Endothelial cell of umbilical vein (primary cell): ENCODE data around the gene CFI. TPM values are rescaled to one million over a fixed set of nuclear protein-coding genes. Genes with fewer than 3 reads are reported as not detected.

ENCODE experiments used
- BruUV-seq: library from RNA; stranded (reverse); fragments of 400-500 nt; replicated peaks from 2 replicates; lab custom pipeline; 2021; lab: Mats Ljungman, UMichigan
- CTCF ChIA-PET: fragments of 300-600, 350-600 bp; sonication (Branson Sonifier 250); formaldehyde crosslinking; loops from one replicate; lab custom pipeline; 2021; ENCODE audit warnings: antibody characterized with exemption, inconsistent platforms; lab: Charles Lee
- POLR2A ChIA-PET: fragments of 300-600, 350-600 bp; sonication (Branson Sonifier 250); formaldehyde crosslinking; loops from one replicate; lab custom pipeline; 2021; ENCODE audit warnings: antibody characterized with exemption, inconsistent platforms; lab: Charles Lee
- DNase-seq: peaks from one replicate; pipeline ENCODE4 v3.0.0-alpha.2; 2011; ENCODE audit warnings: low read depth, low spot score
- FAIRE-seq: peaks from 2 replicates; lab custom pipeline; 2011; peaks lifted over from hg19 to GRCh38; lab: Jason Lieb, UNC
- H2AFZ ChIP-seq: 2 replicates; pipeline ENCODE4 v1.6.0; 2012; ENCODE audit warnings: low read depth, low read length, control low read depth, inconsistent platforms
- H3K27ac ChIP-seq: 2 replicates; pipeline ENCODE4 v1.5.1; 2011; ENCODE audit warnings: low read depth, mild to moderate bottlenecking, control low read depth, low read length, moderate library complexity; ENCODE audit not compliant: insufficient read depth
- H3K27me3 ChIP-seq, 2 experiments: 2 replicates each; pipeline versions ENCODE4 v1.6.0 to v1.6.1; 2011; ENCODE audit warnings: low read length in 2 of 2, mixed read lengths in 1 of 2; ENCODE audit not compliant: control insufficient read depth in 2 of 2, insufficient read depth in 2 of 2
- H3K36me3 ChIP-seq, 2 experiments: 2 replicates in 1 of 2; 3 replicates in 1 of 2; pipeline ENCODE4 v1.5.1; 2011; ENCODE audit warnings: low read length in 2 of 2, mild to moderate bottlenecking in 1 of 2, moderate library complexity in 1 of 2; ENCODE audit not compliant: control insufficient read depth in 2 of 2, insufficient read depth in 2 of 2; ENCODE audit errors: extremely low read depth in 1 of 2
- H3K4me1 ChIP-seq: 3 replicates; pipeline ENCODE4 v1.5.1; 2011; ENCODE audit warnings: mild to moderate bottlenecking, low read length; ENCODE audit not compliant: control insufficient read depth, insufficient read depth; ENCODE audit errors: extremely low read depth
- H3K4me2 ChIP-seq: 2 replicates; pipeline ENCODE4 v1.6.1; 2011; ENCODE audit warnings: low read length, control low read depth, mixed read lengths; ENCODE audit not compliant: insufficient read depth
- H3K4me3 ChIP-seq, 3 experiments: fragments of 200-600 bp in 1 of 3; sonication (generic), shearing (Covaris generic) in 1 of 3; replicated peaks in 1 of 3; 2 replicates each; pipeline ENCODE4 v1.5.1; 2011 to 2016; ENCODE audit warnings: control low read depth in 3 of 3, low read length in 3 of 3, mild to moderate bottlenecking in 2 of 3, inconsistent platforms in 1 of 3, low read depth in 1 of 3, moderate library complexity in 1 of 3; ENCODE audit not compliant: insufficient read depth in 1 of 3
- H3K79me2 ChIP-seq: 2 replicates; pipeline ENCODE4 v1.6.0; 2012; ENCODE audit warnings: low read length, inconsistent platforms; ENCODE audit not compliant: control insufficient read depth, insufficient read depth
- H3K9ac ChIP-seq: replicated peaks from 2 replicates; pipeline ENCODE3; 2011; ENCODE audit warnings: low read length, control low read depth; ENCODE audit not compliant: insufficient read depth; ENCODE audit errors: extremely low read depth
- H3K9me1 ChIP-seq: replicated peaks from 3 replicates; pipeline ENCODE4 v1.6.0; 2011; ENCODE audit warnings: mild to moderate bottlenecking, low read length; ENCODE audit not compliant: control insufficient read depth, insufficient read depth; ENCODE audit errors: extremely low read depth
- H3K9me3 ChIP-seq: replicated peaks from 2 replicates; pipeline ENCODE4 v1.5.1; 2012; ENCODE audit warnings: low read length, inconsistent platforms; ENCODE audit not compliant: control insufficient read depth, insufficient read depth
- H4K20me1 ChIP-seq: replicated peaks from 2 replicates; pipeline ENCODE3; 2011; ENCODE audit warnings: mild to moderate bottlenecking, low read length; ENCODE audit not compliant: control insufficient read depth, insufficient read depth; ENCODE audit errors: extremely low read depth
- EZH2 ChIP-seq: IDR thresholded peaks from 2 replicates; pipeline ENCODE4 v1.6.1; 2012; ENCODE audit warnings: borderline replicate concordance, low read depth, mild to moderate bottlenecking, moderate library complexity, low read length, inconsistent platforms; ENCODE audit not compliant: severe bottlenecking
- FOS ChIP-seq: IDR thresholded peaks from 2 replicates; pipeline ENCODE4 v1.6.1; 2011; ENCODE audit warnings: mild to moderate bottlenecking, low read length, moderate library complexity, borderline replicate concordance; ENCODE audit not compliant: insufficient read depth
- GATA2 ChIP-seq: IDR thresholded peaks from 2 replicates; pipeline ENCODE4 v1.7.0; 2011; ENCODE audit warnings: low read depth, mild to moderate bottlenecking, moderate library complexity, mixed read lengths, low read length; ENCODE audit not compliant: insufficient read length, insufficient read depth
- JUN ChIP-seq: IDR thresholded peaks from 2 replicates; pipeline ENCODE4 v1.6.1; 2011; ENCODE audit warnings: borderline replicate concordance, low read depth; ENCODE audit not compliant: insufficient read length, insufficient read depth
- MYC ChIP-seq: IDR thresholded peaks from one replicate; pipeline ENCODE4 v1.6.1; 2011; ENCODE audit warnings: mild to moderate bottlenecking, low read depth, low read length
- POLR2A ChIP-seq: IDR thresholded peaks from 2 replicates; pipeline ENCODE4 v1.6.1; 2012; ENCODE audit warnings: low read depth, mild to moderate bottlenecking, control low read depth, low read length
- POLR2AphosphoS5 ChIP-seq: IDR thresholded peaks from 2 replicates; pipeline ENCODE4 v1.6.1; 2012; ENCODE audit warnings: low read depth, mild to moderate bottlenecking, control low read depth, low read length, moderate library complexity; ENCODE audit not compliant: insufficient read depth
- dilution Hi-C: fragments of 300-500 bp; cut with MboI; formaldehyde crosslinking; loops from one replicate; pipeline ENCODE4 v1.15.0; 2019; ENCODE audit warnings: low sequenced_read_pairs; ENCODE audit not compliant: extremely low pct_ligation_motif_present
- intact Hi-C: fragments of 100-400 bp; cut with micrococcal nuclease; formaldehyde crosslinking; loops from one replicate; pipeline ENCODE4 v1.10.0; 2022
- polyA plus RNA-seq, 4 experiments: library from polyadenylated mRNA; depleted of rRNA in 3 of 4; stranded (reverse) in 3 of 4; unstranded in 1 of 4; fragments of >200 nt; gene quantifications; 2 replicates each; pipeline versions ENCODE4 v1.2.1 to v1.2.3, GENCODE V29; 2011 to 2012; ENCODE audit warnings: missing spikeins in 1 of 4
- total RNA-seq: library from RNA; stranded (reverse); gene quantifications from 2 replicates; pipeline ENCODE4 v1.2.3, GENCODE V29; 2021
- TF ChIP-seq, protein P1 (sequence below): IDR thresholded peaks from 2 replicates; pipeline ENCODE4 v1.6.1; 2011; ENCODE audit not compliant: insufficient read depth, insufficient read length
- TF ChIP-seq, protein P2 (sequence below), 2 donors: IDR thresholded peaks; 1 replicate in 1 of 2; 2 replicates in 1 of 2; pipeline ENCODE4 v1.5.1; 2011; ENCODE audit warnings: low read length in 2 of 2, mild to moderate bottlenecking in 2 of 2, moderate library complexity in 2 of 2, control low read depth in 1 of 2, inconsistent platforms in 1 of 2, low read depth in 1 of 2; ENCODE audit not compliant: insufficient read depth in 1 of 2; ENCODE audit errors: extremely low read depth in 1 of 2

Gene CFI
- total and polyA plus RNA-seq, 2 donors (not counting 3 experiments of a cell fraction or from before 2014, with no cell fraction given): 10.0 to 21.4 TPM

DNA sequence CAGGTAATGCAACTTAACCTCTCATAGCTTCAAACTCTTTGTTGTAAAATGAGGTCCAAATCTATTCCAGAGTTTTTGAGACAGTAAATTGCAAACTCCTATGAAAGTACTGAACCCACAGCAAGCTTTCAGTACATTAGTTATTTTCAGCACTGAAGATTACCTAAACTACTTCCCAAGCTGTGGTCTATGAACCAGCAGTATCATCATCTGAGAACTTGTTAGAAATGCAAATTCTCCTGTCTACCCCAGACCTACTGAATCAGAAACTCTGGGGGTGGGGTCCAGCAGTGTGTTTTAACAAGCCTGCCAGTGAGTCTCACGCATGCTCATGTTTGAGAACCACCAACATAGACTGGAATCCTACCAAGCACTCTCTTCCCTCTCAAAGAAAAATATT lies 92.8 kb downstream of the CFI start:
- intact Hi-C loops: no loop called here

More for the DNA sequence above, 92.8 kb downstream of the CFI start:
- Histone ChIP-seq H3K27ac (no peak overlapping the region), H3K36me3 (no peaks in the 10 kb centered on the region), H3K4me1 (peaks cover under 1% of the 10 kb centered on the region), H3K4me3 (no peak overlapping the region), H3K27me3 (no peaks in the 10 kb centered on the region), H4K20me1 (no peaks in the 10 kb centered on the region), H3K4me2 (no peak overlapping the region), H2AFZ (no peak overlapping the region), H3K9ac (no peak overlapping the region), H3K9me3 (no peaks in the 10 kb centered on the region), H3K79me2 (no peaks in the 10 kb centered on the region), H3K9me1 (no peaks in the 10 kb centered on the region)
- dilution Hi-C loops: no loop called here
- BruUV-seq: no TSS peak
- FAIRE-seq (no peak), DNase-seq (no peak)
- POLR2A ChIA-PET: no interaction called here
- TF ChIP-seq POLR2AphosphoS5: no peak
- TF ChIP-seq POLR2A: no peak
- no peak for TF ChIP-seq MYC
- TF ChIP-seq, protein P1, sequence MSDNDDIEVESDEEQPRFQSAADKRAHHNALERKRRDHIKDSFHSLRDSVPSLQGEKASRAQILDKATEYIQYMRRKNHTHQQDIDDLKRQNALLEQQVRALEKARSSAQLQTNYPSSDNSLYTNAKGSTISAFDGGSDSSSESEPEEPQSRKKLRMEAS: no peak
- no peak for TF ChIP-seq FOS
- no peak for TF ChIP-seq JUN
- TF ChIP-seq GATA2: no peak
- TF ChIP-seq, protein P2, sequence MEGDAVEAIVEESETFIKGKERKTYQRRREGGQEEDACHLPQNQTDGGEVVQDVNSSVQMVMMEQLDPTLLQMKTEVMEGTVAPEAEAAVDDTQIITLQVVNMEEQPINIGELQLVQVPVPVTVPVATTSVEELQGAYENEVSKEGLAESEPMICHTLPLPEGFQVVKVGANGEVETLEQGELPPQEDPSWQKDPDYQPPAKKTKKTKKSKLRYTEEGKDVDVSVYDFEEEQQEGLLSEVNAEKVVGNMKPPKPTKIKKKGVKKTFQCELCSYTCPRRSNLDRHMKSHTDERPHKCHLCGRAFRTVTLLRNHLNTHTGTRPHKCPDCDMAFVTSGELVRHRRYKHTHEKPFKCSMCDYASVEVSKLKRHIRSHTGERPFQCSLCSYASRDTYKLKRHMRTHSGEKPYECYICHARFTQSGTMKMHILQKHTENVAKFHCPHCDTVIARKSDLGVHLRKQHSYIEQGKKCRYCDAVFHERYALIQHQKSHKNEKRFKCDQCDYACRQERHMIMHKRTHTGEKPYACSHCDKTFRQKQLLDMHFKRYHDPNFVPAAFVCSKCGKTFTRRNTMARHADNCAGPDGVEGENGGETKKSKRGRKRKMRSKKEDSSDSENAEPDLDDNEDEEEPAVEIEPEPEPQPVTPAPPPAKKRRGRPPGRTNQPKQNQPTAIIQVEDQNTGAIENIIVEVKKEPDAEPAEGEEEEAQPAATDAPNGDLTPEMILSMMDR (IDR thresholded peaks at IDR 0.05; ENCODE audit: extremely low read depth in 1 of 2, insufficient read depth in 1 of 2, low read depth in 1 of 2, low read length in 2 of 2): no peak
- no peak for TF ChIP-seq EZH2
- CTCF ChIA-PET: no interaction called here
